Measurements from ENCODE around the gene PIK3R1.

PIK3R1 gene

DNA sequence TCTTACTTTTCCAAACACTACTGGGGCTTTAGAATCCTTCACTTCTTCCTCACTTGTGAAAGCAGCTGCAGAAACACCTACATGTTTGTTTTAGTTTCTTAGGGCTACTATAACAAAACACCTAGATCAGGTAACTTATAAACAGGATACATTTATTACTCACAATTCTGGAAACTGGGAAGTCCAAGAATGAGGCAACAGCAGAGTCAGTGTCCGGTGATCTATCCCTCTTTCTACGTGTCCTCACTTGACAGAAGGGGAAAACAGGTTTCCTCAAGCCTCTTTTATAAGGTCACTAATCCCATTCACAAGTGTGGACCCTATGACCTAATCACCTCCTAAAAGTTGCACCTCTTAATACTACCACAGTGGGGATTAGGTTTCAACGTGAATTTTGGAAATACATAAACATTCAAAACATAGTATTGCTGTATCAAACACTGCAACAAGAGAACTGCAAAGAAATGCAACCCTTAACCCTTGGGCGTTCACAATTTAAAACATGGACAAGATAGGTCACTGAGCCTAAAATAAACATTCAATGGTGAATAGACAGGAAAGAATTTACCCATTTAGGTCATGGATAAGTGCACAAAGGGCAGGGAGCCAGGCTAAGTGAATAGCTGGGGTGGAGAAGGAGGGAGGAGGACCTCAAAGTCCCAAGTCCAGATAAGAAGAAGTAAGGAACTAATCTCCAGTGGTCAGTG is 104.3 kb downstream of the PIK3R1 start:
- no peak overlapping the region for H3K4me3 ChIP-seq (ENCODE audit: low read depth, low read length)

DNA sequence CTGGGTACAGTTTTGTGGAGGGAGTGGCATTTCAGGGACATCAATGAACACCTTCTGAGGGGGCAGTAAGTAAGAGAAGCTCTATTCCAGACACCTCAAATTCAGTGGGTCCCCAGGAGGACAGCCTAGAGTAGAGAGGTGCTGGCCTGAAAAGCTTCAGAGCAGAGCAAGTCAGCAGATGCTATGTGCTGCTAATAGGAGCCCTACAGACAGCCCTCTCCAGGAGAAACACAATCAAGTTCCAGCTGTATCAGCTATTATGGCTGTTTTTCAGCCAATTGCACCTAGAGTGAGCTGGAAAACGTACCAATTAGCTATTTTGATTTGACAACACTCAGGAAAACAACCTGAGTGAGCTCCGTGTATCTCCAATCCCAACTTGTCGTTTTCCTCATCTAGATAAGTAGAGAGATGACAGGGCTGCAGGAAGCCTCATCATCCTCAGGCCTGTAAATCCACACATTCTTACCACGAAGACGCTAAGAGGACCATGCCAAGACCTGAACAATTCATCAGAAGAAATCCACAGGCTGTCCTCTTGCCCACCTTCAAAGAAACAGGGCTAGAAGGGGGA is 104.9 kb downstream of the PIK3R1 start:
- H3K4me3 ChIP-seq (ENCODE audit: low read depth, low read length): no peak overlapping the region

DNA sequence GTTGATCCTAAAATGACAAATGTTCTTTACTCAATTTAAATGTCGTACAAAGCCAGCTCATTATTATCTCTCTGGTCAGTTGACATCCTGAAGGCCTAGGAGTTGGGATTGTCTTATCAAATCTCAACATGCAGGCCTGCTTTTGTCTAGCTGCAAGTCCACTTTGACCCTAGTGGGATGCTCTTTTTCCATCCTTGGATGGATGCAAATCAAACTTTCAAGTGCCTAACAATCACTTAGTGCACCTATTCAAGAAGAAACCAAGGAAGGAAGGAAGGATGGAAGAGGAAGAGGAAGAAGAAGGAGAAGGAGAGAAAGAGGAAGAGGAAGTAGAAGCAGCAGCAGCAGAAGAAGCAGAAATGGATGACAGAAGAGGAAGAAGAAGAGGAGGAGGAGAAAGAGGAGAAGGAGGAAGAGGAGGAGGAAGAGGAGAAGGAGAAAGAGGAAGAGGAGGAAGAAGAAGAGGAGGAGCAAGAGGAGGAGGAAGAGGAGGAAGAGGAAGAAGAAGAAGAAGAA is 109.6 kb downstream of the PIK3R1 start:
- H3K4me3 ChIP-seq (ENCODE audit: low read depth, low read length): no peak overlapping the region

DNA sequence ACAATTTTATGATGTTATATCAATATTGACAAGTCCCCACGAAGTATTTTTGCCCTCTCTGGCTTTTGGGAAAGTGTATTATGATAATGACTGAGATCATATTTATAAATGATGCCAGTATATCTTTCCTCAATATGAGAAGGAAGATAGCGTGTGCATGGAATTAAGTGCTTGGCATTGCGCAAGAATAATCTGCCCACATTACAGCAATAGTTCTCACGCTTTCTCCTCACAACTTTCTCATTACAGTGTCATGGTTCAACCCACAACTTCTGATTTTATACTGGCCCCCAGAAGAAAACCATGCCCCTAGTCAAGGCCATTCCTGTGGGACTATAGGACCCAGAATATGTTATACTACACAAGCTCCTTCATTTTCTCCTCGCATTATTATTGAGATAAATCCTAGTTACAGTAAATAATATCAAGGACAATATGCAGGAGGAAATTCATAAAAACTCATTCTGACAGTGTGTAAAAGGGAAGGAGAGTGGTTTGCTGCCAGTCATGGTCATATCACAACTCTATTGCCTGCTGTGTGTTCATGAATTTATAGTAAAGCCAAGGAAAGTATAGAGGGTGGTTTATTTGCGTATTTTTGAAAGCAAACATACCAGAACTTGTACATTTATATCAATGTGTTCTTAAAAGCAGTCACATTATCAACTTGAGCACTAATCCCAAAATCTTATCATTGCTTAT is 114.1 kb downstream of the PIK3R1 start:
- no peak overlapping the region for H3K4me3 ChIP-seq (ENCODE audit: low read depth, low read length)

DNA sequence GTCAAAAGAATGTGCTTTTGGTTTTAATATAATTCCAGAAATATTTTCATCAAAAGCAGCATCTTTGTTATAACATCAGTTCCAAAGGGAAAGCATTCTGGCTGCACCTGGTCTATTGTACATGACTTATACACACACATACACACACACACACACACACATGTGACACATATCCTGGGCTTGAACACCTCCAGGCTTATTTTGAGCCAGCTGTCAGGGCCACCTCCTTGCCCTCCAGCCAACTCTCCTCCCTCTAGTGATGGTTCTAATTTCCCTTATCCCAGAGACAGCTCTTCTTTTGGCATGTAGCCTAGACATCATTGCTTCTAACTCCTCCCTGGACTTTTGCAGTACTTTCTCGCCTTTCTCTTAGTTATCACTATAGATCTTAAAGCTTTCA is 115.0 kb downstream of the PIK3R1 start:
- no peak overlapping the region for H3K4me3 ChIP-seq (ENCODE audit: low read depth, low read length)

DNA sequence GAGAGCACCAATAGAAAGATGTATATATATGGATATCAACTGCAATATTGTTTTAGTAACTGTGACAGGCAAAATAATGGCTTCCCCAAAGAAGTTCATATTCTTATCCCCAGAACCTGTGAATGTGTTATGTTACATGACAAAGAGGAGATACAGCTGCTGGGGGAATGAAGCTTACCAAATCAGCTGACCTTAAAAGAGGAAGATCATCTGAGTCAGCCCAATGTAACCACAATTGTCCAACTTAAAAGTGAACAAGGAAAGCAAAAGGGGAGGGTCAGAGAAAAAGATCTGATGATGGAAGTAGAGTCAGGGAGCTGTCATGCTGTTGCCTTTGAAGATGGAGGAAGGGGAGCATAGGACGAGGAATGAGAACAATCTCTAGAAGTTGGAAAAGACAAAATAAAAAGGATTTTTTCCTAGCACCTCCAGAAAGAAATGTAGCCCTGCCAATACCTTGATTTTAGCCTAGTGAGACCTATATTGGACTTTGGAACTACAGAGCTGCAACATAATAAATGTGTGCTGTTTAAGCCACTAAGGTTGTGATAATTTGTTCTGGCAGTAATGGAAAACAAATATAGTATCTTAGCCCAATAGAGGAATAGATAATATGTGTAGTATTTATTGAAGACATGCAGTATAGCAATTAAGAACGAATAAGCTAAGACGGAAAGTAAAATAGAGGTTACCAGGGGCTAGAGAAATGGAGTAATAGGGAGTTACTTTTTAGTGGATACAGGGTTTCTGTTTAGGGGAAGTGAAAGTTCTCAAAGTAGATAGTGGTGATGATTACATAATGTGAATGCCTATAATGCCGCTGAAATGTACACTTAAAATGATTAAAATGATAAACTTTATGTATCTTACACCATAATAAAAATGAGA is 115.9 kb downstream of the PIK3R1 start:
- no peak overlapping the region for H3K4me3 ChIP-seq (ENCODE audit: low read depth, low read length)

DNA sequence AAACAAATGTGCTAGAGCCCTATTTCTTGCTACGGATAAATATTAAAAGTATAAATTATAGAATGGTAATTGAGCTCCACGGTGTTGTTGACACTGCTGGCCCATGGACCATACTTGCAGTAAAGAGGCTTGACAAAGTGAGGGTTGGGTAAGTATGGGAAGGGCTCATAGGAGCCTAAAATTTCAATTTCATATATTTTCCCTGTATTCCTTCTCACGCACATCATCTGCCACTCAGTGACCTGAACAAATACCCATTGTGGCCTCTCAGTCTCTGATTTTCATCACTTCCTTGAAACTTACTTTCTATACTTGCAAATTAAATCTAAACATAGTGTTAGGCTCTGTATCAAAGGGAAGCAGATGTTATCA is 116.5 kb downstream of the PIK3R1 start:
- H3K4me3 ChIP-seq (ENCODE audit: low read depth, low read length): no peak overlapping the region

DNA sequence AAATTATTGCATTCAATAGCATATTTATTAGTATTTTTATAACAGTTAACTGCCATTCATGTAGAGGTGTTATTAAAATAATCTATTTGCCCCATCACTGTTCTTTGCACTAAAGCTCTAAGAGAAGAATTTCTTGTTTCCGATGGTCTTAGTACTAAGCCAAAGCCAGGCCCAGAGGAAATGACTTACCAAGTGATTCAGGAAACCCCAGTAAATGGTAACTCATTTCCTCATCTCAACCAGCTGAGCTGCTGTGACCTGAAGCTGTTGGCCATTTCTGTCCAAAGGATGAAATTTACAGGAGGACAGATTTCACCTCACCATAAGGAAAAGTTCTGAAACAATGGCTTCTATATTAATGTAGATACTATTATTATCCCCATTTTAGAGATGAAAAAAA is 117.0 kb downstream of the PIK3R1 start:
- H3K4me3 ChIP-seq (ENCODE audit: low read depth, low read length): no peak overlapping the region

DNA sequence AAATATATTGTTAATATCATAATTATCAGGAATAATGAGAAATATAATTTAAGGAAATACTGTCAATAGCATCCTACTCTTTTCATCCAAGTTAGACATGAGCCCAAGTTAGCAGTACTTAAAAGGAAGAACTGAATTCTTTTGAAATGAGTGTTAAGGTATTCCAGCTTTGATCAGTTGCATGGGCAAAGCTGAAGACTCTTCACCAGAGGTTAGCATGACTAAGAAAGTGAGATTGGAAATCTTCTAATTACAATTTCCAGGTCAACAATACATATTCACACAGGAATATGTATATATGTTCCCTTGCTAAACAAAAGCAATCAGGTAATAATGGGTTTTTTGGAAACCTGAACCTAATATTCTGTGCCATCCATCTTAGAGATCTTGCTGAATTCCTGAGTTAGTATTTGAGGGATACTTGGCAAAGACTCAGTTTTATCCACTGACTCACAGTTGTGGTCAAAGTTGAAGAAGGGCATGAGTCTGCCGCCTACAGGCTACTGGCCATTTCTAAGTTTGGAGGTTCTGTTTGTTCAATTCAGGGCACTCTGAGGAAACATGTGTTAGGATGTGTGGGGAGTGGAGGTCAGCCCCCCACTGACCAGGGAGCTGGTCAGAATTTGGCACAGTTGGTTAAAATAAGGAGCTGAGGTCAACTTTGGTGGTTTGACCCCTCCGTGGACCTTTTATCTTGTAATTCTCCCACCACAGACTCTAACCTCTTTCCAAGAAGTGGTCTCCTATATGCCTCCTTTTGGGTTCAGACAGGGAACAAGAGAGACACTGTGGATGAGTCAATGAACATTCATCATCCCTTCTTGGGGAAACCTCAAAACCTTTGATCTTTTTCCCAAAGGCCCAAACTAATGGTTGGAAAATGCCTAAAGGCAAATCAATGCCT is 118.3 kb downstream of the PIK3R1 start:
- no peak overlapping the region for H3K4me3 ChIP-seq (ENCODE audit: low read depth, low read length)

DNA sequence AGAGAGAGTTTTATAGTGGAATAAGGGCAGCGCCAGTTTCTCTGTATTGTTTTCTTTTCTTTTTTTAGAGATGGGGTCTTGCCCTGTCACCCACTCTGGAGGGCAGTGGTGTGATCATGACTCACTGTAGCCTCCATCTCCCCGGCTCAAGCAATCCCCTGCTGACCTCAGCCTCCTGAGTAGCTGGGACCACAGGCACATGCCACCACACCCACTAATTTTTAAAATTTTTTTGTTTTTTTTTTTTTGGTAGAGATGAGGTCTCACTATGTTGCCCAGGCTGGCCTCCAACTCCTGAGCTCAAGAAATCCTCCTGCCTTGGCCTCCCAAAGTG is 119.0 kb downstream of the PIK3R1 start:
- no peak overlapping the region for H3K4me3 ChIP-seq (ENCODE audit: low read depth, low read length)

DNA sequence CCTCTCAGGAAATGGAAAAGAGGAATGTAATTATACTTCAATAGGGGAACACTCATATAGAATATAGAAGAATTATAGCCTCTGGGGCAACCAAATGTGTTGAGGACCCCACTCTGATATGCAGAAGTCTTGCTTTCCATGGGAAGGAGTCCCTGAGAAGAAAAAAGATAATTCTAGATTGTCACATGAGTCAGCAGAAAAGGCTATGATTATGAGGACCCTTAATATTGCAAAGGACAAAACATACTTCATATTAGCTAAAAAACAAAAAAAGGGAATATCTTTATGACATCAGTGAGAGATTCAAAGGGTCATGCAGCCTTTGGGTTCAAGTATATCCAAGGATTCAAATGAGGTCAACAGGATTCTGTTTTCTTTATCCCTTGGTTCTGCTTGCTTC is 119.5 kb downstream of the PIK3R1 start:
- no peak overlapping the region for H3K4me3 ChIP-seq (ENCODE audit: low read depth, low read length)

DNA sequence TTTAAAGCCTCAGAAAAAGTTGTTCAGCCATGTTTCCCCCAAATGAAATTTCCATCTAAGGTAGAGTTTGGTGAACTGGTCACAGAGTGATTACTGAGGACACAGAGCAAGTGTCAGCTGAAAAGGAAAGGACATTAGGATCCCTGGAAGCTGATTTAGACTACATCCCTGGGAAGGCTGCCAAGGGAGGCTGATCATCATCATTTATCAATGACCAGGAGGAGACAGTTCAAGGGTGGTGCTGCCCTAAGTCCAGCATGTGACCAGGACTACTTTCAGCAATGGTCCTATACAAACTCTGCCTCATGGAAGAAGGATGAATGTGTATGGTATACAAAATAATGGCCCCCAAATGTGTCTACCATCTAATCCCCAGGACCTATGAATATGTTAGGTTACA is 120.6 kb downstream of the PIK3R1 start:
- no peak overlapping the region for H3K4me3 ChIP-seq (ENCODE audit: low read depth, low read length)

DNA sequence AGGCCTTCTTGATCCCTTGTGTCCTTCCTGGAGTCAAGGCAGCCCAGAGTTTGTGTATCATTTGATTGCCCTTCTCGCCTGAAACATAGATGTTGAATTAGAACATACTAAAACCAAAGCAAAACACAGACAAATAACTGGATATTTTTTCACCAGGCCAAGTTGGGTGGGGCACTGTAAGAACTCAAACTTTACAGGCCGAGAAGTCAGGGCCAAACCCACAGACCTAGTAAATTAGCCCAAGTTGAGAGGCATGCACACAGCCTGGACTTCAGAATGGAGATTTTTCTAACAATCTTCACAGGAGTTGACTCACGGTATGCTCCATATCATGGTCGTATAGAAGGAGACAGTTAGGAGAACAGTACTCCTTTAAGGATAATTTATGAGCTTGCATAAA is 121.7 kb downstream of the PIK3R1 start:
- no peak overlapping the region for H3K4me3 ChIP-seq (ENCODE audit: low read depth, low read length)

DNA sequence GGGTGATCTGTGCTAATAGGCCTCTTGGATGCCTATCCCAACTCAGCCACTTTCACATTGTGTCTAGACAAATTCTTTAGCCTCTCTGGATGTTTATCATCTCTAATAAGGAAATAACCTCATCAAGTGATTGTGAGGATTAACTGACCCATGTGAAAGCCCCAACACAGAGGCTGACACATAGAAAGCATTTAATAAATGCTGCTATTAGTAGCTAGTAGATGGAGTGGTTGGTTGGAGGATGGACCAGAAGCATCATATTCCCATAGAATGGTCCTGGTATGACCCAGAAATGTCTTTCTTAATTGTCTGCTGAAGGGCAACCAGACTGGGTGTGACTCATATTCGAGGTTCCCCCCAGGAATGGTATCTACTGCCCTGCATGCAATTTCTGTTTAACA is 124.4 kb downstream of the PIK3R1 start:
- H3K4me3 ChIP-seq (ENCODE audit: low read depth, low read length): no peak overlapping the region

DNA sequence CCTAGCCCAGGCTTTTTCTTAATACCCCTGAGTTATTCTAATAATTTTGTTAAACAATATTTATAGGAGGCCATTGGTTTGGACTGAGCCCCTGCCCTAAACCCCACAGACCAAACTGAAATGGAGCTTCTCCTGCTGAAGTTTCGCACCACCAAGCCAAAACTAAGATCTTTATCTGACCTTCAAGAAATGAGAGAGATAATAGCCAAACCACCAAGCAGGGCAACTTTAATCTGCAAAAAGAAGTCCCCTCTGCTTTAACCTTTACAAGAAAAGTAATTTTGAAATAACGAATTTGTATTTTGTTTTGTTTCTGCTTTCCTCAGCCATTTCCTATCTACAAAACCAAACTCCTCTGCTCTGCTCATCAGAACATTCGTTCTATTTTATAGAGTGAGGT is 125.5 kb downstream of the PIK3R1 start:
- no peak overlapping the region for H3K4me3 ChIP-seq (ENCODE audit: low read depth, low read length)

DNA sequence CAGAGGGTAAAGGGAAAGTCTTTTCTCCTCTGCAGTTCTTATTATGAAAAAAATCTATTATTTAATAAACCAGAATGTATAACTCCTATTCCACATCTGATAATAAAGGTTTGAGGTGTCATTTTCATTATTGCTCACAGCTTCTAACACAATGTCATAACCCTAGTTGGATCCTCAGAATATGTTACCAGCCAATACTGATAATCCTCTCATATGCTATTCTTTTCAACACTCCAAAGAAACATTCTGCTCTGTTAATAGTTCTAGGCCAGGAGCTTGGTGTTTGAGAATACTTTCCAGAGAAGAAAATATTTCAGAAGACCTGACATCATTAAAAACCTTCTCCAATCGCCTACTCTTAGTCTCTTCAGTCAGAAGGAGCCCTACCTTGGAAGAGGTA is 127.1 kb downstream of the PIK3R1 start:
- no peak overlapping the region for H3K4me3 ChIP-seq (ENCODE audit: low read depth, low read length)

DNA sequence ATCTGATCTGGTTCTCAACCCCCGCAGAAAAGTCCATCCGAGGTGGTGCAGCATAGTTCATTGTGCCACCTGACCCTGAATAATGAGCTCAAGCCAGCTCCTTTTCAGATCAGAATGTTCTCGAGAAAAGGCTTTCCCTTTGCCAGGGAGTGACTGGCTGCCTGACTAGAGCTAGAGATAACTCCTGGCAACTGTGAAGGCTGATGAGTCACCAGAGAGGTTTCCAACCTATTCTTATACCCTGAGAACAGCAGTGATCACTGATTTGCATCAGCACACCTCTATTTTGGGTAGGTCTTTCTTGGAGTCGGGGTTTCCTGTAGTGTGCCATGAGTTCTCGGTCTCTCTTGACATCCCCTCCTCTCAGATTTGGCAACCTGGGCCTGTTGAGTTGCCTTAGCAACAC is 127.9 kb downstream of the PIK3R1 start:
- no peak overlapping the region for H3K4me3 ChIP-seq (ENCODE audit: low read depth, low read length)

DNA sequence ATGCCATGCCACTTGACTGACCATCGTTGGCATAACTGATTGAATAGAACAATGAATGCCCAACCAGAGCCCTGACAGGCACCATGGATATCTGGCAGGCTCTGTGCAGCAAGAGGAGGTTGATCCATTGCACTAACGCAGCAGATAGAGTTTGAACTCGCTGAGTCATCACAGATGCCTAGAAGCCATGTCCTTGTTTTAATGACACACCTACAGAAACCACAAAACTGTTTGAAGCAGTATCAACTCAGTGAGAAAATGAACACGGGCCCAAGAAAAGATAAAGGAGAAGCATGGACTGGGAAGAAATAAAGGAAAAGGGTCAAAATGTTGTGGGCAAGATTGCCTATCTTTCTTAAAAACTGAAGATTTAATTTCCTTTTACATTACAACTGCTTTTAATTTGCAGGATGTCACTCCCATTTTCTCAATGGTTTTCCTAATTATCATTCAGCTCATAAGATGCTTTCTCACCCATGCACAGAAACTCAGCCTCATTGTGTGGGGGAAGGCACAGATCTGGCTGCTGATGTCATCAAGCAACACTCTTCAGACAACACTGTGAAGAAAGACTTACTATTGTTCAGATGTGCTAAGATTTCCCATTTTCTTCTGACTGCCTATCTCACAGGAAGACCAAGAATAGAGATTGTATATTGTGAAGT is 129.0 kb downstream of the PIK3R1 start:
- no peak overlapping the region for H3K4me3 ChIP-seq (ENCODE audit: low read depth, low read length)

DNA sequence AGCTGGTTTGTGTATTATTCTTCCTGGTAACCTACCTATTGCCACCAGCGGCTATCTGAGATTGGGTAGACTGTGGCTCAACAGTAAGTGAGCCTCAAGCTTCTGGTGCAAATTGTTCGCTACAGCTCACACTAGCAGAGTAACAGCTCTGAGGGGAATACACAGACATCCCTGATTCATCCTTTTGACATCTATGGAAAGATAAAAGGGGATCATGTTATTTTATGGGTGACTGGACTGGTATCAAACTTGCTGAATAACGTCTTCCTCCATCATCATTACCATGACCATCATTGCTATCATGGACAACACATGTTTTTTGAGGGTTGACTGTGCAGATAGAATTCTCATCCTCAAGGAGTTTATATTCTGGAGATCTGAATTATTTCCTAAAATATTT is 129.6 kb downstream of the PIK3R1 start:
- H3K4me3 ChIP-seq (ENCODE audit: low read depth, low read length): no peak overlapping the region

DNA sequence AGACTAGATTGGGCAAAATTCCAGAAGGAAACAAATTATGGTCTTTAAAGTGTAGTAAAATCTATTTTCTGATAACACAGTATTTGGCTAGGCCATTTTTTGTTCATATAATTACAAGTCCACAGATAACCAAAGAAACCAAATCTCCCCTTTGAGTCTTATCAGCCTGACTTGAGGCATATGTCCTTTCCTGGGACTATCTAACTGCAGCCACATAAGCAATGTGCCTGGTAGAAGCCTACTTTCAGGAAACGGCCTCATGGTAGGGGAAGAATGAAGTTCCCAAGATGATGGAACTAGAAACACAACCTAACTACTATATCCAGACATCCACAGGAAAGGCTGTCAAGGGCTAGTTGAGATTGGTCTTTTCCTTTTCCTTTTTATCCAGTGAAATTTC is 130.0 kb downstream of the PIK3R1 start:
- H3K4me3 ChIP-seq (ENCODE audit: low read depth, low read length): no peak overlapping the region

Measured in iPS-11a (cell line).